SIG-M5 (cell line): Measurements from ENCODE around the gene MAPKBP1.

Experiments used
- DNase-seq: peaks from one replicate; lab custom pipeline; 2025; lab: John Stamatoyannopoulos, UW

The MAPKBP1 gene

GRCh38 chr15:41788262-41788661 lies 14.0 kb downstream of the MAPKBP1 start:
- DNase-seq: no peak

- DNase-seq: no peak
Measured at GRCh38 chr15:41789236-41789635, 15.0 kb downstream of the MAPKBP1 start.

- DNase-seq: no peak
Measured at GRCh38 chr15:41789662-41790061, 15.4 kb downstream of the MAPKBP1 start.

- no peak for DNase-seq
Measured at GRCh38 chr15:41790169-41790568, 15.9 kb downstream of the MAPKBP1 start.

GRCh38 chr15:41790756-41791546 lies 16.7 kb downstream of the MAPKBP1 start:
- DNase-seq: no peak

GRCh38 chr15:41791547-41791937 lies 17.3 kb downstream of the MAPKBP1 start:
- no peak for DNase-seq

GRCh38 chr15:41792000-41792637 lies 17.8 kb downstream of the MAPKBP1 start:
- DNase-seq: no peak

GRCh38 chr15:41794081-41794480 lies 19.8 kb downstream of the MAPKBP1 start:
- DNase-seq: no peak

- no peak for DNase-seq
Measured at GRCh38 chr15:41795996-41796856, 21.9 kb downstream of the MAPKBP1 start.

GRCh38 chr15:41797201-41797944 lies 23.1 kb downstream of the MAPKBP1 start:
- DNase-seq: no peak

- DNase-seq: no peak
Measured at GRCh38 chr15:41798607-41799487, 24.6 kb downstream of the MAPKBP1 start.

- no peak for DNase-seq
Measured at GRCh38 chr15:41799488-41799805, 25.2 kb downstream of the MAPKBP1 start.

- DNase-seq: no peak
Measured at GRCh38 chr15:41801185-41801584, 26.9 kb downstream of the MAPKBP1 start.

GRCh38 chr15:41801850-41802455 lies 27.7 kb downstream of the MAPKBP1 start:
- no peak for DNase-seq

- no peak for DNase-seq
Measured at GRCh38 chr15:41804361-41804760, 30.1 kb downstream of the MAPKBP1 start.

- no peak for DNase-seq
Measured at GRCh38 chr15:41804916-41805666, 30.8 kb downstream of the MAPKBP1 start.

- DNase-seq: no peak
Measured at GRCh38 chr15:41805711-41806110, 31.4 kb downstream of the MAPKBP1 start.

GRCh38 chr15:41806291-41807181 lies 32.3 kb downstream of the MAPKBP1 start:
- no peak for DNase-seq

GRCh38 chr15:41809121-41809520 lies 34.8 kb downstream of the MAPKBP1 start:
- no peak for DNase-seq
